Measurements from ENCODE around the gene TRAPPC3.

Gene TRAPPC3

DNA sequence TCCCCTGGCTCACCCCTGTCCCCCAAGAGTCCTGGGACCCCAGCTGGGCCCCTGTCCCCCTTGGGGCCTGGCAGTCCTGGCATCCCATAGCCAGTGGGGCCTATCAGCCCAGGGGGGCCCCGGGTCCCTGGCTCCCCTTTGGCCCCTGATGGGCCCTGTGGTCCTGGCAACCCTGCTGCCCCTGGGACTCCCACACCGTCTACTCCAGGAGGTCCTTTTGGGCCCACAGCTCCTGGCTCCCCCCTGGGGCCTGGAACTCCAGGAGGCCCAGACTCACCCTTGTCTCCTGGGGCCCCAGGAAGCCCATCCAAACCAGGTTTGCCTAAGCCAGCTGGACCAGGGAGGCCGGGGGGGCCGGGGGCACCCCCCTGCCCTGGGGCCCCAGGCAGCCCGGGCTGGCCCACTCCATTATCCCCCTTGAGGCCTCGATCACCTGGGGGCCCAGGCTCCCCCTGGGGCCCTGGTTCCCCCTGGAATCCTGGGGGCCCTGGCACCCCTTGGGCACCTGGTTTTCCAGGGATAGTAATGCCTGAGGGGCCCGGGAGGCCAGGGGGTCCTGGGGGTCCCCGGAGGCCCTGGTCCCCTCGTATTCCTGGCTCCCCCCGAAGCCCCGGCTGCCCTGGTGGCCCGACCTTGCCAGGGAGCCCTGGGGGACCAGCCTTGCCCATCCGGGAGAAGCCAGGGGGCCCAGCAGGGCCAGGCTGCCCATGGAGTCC lies 50.5 kb downstream of the TRAPPC3 start:
- no peak for DNase-seq (ENCODE audit: low spot score)

DNA sequence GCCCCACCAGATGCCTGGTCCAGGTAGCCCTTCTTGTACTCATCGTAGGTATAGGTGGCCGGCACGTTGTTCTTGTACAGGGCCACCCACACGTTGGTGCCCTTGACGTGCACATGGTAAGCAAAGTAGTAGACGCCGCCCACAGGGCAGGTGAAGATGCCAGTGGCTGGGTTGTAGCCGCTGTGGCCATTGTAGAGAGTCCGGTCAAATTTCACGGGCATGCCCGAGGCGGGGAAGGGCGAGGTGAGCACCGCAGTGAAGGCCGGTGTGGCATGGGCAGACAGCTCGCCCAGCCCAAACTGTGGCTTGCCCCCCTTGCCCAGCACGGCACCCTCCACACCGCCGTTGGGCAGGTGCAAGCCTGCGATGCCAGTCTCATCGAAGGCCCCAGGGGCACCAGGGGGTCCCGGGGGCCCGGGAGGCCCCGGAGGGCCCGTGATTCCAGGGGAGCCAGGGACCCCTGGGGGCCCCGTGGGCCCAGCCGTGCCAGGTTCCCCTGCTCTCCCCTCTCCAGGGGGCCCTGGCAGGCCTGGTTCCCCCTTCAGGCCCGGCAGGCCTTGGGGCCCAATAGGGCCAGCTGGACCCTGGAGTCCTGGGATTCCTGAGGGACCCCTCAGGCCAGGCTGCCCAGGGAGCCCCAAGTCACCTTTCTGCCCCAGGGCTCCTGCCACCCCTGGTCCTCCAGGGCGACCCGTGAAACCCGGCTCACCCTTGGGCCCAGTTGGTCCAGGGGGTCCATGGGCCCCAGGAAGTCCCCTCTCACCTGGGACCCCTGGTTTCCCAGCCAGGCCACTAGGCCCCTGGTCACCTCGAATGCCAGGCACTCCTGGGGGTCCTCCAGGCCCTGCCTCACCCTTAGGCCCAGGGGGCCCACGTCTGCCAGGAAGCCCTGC lies 51.3 kb downstream of the TRAPPC3 start:
- no peak for DNase-seq (ENCODE audit: low spot score)

DNA sequence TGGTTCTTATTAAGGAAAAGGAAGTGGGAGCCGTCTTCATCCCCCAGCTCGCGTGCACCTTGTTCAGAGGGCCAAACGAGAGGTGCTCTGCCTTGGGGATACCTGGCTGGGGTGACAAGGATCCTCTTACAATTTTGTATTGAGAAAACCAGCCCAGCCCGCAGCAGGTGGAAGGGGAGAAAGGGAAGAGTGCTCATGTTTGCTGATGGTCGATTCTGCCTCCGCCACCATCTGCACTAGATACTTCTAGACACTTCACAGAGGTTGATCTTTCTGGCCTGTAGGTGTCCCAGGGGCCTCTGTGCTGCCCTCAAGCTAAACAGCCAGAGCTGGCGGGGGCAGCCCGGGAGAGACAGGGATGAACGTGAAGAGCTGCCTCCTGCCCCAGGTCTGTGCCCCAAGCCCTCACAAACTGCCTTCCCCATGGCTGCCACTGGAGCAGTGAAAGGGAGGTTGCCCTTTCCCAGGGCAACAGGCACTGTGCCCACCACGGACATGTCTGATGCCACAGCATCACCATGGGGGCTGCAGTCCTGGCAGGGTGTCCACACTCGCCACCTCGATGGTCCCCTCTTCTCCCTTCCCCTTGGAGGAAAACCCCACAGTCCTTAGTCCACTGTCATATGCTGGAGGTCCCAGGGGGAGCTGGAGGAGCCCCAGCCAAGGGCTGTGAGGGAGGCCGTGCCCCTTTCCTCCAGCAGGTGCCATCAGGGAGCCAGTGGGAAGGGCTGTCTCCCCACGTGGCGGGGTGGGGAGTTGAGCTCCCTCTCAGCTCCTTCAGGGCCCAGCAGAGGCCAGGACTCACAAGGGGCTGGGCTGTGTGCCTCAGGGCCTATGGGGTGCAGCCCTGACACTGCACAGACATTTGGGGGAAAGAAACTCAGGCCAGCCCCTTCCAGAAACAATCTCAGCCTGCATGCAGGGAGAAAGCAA lies 52.5 kb downstream of the TRAPPC3 start:
- peak; percentile 53 for DNase-seq (ENCODE audit: low spot score)

DNA sequence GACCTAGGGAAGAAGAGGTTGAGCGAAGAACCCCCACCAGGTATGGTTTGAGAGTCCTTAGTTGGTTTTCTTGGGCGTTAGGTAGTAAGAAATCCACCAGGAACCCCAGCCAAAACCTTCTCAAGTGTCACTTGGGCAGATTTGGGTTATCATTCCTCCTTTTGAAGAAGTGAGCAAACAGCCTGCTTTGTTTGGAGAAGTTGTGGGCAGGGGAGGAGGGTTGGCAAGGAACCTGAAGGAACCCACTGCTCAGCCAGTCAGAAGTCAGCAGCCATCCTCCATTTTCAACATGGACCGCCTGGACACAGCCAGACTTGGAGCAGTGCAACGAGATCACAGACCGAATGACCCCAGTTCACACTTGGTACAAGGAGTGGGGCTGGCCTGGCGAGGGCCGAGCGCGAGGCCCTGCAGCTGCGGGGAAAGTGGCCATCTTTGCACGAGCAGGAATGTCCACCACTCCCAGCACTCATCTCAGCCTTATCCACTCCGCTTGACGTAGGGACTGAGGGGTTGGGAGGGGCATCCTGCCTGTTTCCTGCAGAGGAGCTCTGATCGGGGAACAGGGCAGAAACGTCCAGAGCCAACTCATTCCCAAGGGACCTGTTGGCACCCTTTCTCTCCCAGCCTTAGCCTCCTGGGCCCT lies 53.4 kb downstream of the TRAPPC3 start:
- no peak for DNase-seq (ENCODE audit: low spot score)

DNA sequence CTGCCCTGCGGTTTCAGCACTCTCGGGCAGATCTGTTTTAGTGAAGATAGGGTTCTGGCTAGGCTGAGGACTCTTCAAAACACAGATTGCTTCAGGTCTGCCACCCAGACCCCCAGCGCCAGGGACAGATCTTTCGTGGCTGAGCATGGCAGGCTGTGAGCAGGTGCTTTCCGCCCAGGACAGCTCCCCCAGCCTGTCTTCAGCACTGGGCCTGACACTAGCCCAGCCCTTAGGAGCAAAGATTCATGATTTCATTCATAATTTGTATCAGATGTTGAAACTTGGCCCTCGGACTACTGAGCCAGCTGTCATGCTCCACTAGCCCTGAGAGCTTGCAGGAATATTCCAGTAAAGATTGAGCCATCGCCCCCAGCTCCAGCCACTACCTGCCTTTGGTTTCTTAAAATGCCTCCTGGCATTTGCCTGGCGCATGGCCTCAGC lies 54.6 kb downstream of the TRAPPC3 start:
- DNase-seq (ENCODE audit: low spot score), result no peak

DNA sequence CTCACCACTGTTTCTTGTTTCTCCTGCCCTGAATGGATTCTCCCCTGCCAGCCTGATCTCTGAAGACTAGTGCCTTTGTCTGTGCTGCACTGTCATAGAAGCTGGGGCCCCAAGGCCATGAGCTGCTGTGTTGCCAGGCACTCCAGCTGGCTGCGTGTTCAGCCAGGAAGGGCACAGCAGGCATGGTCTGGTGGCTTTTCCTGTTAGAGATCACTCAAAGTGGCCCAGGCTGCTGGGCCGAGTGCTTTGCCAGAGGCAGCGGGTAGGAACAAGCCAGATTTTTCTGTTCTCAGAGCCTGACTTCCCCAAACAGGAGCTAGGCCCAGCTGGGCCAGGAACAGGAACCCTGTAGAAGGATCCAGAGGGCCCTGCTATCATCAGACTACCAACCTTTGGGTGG lies 55.4 kb downstream of the TRAPPC3 start:
- no peak for DNase-seq (ENCODE audit: low spot score)

DNA sequence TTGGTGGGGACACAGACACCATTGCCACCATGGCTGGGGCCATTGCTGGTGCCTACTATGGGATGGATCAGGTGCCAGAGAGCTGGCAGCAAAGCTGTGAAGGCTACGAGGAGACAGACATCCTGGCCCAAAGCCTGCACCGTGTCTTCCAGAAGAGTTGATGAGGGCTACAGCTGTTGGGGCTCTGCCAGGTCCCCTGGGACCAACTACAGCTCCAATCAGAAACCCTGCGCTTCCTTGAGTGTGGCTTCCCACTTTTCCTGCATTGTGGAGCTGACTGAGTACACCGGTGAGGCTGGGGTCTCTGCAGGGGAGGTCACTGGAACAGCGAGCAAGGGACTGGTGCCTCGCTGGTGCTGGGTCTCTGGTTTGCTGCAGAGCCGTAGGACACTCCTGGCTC lies 56.1 kb downstream of the TRAPPC3 start:
- no peak for DNase-seq (ENCODE audit: low spot score)

DNA sequence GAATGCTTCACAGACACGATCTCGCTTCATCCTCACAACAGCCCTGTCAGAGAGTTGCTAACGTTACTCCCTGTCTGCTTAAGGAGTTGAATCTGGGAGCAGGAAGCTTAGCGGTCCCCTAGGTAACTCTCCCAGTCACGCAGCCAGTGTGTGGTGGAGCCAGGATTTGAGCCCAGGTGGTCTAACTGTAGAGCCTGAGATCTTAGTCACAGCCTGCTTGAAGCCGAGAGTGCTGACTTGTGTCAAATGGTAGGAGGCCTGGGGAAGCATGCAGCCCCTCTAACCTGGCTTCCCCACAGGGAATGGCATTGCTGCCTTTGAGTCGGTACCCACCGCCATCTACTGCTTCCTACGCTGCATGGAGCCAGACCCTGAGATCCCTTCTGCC lies 56.5 kb downstream of the TRAPPC3 start:
- DNase-seq (ENCODE audit: low spot score), result no peak

DNA sequence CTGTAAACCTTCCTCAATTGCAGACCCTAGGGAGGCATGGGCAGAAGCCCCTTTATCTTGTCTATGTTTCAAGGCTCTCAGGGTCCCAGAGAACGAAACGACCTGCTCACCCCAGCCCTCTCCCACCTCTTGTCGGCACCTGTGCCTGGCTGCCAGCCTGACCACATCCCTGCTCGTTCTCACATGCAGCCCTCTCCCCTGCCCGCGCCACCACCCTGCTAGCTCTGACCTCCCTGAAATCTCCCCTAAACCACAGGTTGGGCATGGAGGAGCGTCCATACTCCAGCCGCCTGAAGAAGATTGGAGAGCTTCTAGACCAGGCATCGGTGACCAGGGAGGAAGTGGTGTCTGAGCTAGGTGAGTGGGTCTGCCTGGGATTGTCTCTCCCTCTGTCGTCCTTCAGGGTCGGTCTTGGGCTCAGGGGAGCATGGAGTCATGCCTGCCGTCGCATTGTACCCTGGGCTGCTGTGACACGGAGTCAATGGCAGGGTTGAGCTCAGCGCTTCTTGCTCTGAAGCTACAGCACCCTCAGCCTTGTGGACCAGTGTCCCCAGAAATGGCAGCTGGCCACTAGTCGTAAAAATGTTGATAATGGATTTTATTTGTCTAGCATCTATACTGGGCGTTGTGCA lies 57.0 kb downstream of the TRAPPC3 start:
- no peak for DNase-seq (ENCODE audit: low spot score)

DNA sequence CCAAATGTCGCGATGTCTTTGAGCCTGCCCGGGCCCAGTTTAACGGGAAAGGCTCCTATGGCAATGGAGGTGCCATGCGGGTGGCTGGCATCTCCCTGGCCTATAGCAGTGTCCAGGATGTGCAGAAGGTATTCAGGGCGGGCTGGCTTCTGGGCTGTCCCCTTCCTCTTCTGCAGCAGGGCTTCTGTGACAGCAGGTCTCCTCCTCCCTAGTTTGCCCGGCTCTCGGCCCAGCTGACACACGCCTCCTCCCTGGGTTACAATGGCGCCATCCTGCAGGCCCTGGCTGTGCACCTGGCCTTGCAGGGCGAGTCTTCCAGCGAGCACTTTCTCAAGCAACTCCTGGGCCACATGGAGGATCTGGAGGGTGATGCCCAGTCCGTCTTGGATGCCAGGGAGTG lies 57.6 kb downstream of the TRAPPC3 start:
- DNase-seq (ENCODE audit: low spot score), result no peak

DNA sequence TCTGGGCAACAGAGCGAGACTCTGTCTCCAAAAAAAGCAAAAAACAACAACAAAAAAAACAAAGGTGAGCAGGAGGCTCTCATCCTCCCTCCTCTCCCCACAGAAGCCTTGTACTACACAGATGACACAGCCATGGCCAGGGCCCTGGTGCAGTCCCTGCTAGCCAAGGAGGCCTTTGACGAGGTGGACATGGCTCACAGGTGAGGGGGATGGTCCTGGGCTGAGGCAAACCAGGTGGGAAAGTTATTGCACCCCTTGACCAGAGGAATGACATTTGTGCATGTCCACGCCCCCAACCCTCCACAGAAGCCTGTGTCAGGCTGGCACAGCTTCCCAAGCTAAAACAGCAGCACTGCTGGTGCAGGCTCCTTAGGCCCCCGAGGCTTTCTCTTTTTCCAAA lies 58.1 kb downstream of the TRAPPC3 start:
- DNase-seq (ENCODE audit: low spot score), result no peak

DNA sequence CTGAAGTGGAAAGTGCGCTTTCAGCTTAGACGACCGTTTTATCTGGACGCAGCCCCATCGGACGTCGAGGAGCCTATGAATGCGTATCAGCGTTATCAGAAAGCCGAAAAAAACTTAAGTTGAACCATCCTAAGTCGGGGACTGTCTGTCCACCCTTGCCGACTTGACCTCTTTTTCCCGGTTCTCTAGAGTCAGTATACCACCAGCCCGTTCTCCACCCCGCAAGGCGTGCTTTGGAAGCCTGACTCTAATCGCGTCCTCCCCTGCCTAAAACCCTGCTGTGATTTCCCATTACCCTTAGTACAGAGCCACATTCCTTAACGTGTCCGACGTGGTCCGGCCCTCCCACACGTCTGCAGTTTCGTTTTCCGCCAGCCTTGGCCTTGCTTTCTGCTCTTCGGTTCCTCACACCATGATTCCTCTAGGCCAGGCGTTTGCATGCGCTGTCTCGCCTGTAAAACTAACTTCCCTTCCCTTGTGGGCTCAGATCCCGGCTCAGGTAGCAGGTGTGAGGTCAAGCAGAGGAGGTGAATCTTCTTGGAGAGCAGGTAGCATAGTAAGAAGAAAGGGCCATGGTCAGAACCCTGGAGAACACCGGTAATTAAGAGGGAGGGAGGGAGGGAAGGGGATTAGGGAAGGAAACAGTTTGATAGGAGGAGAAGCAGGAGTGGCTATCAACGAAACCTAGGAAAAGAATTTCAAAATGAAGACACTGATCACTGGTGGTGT lies 59.7 kb downstream of the TRAPPC3 start:
- DNase-seq (ENCODE audit: low spot score), result peak; percentile 59

DNA sequence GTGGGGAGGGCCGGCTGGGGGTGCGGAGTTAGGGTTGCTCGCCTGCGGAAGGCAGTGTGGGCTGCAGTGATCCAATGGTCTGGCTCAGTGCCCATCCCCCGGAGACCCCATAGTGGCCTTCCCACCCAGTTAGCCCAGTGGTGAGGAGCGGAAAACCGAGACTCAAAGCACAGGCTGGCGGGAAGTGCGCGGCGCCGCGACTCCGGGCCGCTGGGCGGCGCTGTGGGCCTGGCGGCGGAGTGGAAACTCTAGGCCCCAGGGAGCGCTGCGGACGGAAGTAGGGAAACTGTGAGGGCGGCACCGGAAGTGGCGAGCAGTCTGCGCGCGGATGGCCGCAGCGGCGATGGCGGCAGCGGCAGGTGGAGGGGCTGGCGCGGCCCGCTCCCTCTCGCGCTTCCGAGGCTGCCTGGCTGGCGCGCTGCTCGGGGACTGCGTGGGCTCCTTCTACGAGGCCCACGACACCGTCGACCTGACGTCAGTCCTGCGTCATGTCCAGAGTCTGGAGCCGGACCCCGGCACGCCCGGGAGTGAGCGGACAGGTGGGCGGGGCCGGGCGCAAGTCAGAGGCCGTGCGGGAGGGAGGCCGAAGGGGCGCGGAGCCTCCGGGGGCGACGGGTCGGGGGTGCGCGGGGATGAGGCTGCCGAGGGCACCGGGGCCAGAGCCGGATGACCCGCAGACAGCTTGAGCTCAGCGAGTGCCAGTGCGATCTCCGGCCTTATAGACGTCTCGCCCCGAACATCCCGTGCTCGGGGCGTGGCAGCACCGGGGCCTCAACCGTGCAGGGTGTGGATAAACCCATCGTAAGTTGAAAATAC lies 60.5 kb downstream of the TRAPPC3 start, which contains the start of gene ADPRS:
Gene ADPRS, plus strand, starts transcription at position 316 of the 816 bp plus-strand sequence. Its CDS starts 13 bp downstream, at position 329.
- peak; percentile 93 for DNase-seq (ENCODE audit: low spot score)

DNA sequence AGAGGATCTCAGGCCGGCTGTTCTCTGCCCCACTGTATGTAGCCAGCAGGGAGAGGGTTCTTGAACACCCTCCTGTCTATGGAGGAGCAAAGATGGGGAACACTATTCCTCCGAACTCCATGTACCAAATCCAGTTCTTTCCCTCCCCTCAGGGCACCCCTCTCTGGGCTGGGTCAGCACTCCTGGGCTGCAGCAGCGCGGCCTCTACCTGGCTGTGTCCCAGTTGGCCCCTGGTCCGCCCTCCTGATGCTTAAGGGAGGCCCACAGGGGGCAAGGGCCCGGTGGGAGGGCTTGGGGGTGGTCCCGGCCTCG lies 61.1 kb downstream of the TRAPPC3 start:
- no peak for DNase-seq (ENCODE audit: low spot score)

DNA sequence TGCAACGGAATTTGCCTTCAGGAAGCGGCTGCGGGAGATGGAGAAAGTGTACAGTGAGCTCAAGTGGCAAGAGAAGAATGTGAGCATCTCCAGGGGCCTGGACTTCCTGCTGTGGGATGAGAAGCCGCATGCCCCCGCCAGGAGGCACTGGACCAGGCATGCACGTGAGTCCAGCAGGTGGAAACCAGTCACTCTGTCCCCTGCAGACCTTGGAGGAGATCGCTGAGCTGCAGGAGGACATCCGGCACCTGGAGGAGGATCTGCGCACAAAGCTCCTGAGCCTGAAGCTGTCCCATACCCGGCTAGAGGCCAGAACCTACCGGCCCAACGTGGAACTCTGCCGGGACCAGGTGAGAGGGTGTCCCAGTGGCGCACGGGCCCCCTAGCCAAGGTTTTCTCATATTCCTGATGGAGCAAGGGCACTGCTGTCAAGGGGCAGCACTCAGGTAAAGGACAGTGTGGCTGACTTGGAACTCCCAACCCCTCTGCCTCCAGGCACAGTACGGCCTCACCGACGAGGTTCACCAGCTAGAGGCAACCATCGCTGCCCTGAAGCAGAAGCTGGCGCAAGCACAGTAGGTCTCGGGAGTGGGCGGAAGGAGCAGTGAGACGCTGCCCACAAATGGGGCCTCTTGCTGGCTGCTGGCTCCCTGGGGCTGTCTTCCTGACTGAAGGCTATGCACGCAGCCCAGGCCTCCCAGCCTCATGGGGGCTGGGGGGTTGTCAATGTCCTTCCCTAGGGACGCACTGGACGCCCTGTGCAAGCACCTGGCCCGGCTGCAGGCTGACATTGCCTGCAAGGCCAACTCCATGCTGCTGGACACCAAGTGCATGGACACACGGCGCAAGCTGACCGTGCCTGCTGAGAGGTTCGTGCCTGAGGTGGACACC lies 61.8 kb downstream of the TRAPPC3 start:
- DNase-seq (ENCODE audit: low spot score), result no peak
